Measurements from ENCODE around the gene PSMD5. TPM values are rescaled to one million over a fixed set of nuclear protein-coding genes. Genes with fewer than 3 reads are reported as not detected.

PSMD5 gene
- total RNA-seq, 1 donor from 2014 or later, result 27.5 TPM

DNA sequence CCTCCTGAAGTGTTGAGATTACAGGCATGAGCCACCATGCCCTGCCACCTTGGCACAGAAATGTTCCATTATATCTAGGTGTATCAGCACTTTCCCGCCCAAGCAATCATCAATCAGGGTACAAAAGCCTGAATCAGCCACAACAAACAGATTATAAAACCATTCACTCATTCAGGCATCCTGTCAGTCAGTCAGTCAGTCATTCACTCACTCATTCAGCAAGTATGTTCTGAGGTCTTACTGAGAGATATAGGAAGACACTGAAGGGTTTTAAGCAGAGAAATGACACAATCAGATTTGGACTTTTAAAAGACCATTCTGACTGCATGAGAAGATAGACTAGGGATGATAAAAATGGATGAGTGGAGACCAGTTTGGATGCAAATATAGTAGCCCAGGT is 13.1 kb downstream of the PSMD5 start:
- H3K36me3 ChIP-seq, result peaks cover 2 to 69% of the 10 kb centered on the region in 2 donors
- no peaks in the 10 kb centered on the region for H3K4me1 ChIP-seq
- intact Hi-C loops (cut with DNase I), result no loop called here
- TF ChIP-seq, protein P1, sequence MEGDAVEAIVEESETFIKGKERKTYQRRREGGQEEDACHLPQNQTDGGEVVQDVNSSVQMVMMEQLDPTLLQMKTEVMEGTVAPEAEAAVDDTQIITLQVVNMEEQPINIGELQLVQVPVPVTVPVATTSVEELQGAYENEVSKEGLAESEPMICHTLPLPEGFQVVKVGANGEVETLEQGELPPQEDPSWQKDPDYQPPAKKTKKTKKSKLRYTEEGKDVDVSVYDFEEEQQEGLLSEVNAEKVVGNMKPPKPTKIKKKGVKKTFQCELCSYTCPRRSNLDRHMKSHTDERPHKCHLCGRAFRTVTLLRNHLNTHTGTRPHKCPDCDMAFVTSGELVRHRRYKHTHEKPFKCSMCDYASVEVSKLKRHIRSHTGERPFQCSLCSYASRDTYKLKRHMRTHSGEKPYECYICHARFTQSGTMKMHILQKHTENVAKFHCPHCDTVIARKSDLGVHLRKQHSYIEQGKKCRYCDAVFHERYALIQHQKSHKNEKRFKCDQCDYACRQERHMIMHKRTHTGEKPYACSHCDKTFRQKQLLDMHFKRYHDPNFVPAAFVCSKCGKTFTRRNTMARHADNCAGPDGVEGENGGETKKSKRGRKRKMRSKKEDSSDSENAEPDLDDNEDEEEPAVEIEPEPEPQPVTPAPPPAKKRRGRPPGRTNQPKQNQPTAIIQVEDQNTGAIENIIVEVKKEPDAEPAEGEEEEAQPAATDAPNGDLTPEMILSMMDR (IDR thresholded peaks at IDR 0.05), result no peak
- no peak for TF ChIP-seq POLR2A (IDR thresholded peaks at IDR 0.05)
- TF ChIP-seq POLR2AphosphoS5 (IDR thresholded peaks at IDR 0.05; ENCODE audit: insufficient read depth in 1 of 2, low read depth in 1 of 2), result no peak
- no peak for DNase-seq (ENCODE audit: extremely low spot score in 2 of 2)
- H3K27ac ChIP-seq, result no peak overlapping the region
- H3K27me3 ChIP-seq, result no peaks in the 10 kb centered on the region
- no peak overlapping the region for H3K4me3 ChIP-seq
- H3K9me3 ChIP-seq, result no peaks in the 10 kb centered on the region

DNA sequence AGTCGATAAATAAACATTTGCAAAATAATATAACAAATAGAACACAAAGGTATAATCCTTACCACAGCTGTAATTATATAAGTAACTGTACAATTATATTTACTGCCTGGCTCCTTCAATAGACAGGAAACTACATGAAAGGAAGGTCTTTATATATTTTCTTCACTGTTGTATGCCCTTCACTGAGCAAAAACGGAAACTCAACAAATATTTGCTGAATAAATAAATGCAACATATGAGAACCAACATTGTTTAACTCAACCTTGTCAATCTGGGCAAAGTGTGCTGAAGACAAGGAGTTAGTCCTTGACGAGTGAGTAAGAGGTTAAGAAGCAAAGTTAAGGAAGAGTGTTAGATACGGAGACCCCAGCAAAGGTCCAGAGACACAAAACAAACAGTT is 22.6 kb downstream of the PSMD5 start:
- DNase-seq (ENCODE audit: extremely low spot score in 2 of 2), result no peak
- Histone ChIP-seq H3K4me1 (no peaks in the 10 kb centered on the region), H3K27ac (no peak overlapping the region), H3K36me3 (peaks cover 0 to 69% of the 10 kb centered on the region in 2 donors), H3K9me3 (no peaks in the 10 kb centered on the region), H3K27me3 (no peaks in the 10 kb centered on the region), H3K4me3 (no peak overlapping the region)
- intact Hi-C loops (cut with DNase I), result no loop called here
- TF ChIP-seq, protein P1 (IDR thresholded peaks at IDR 0.05), result no peak
- no peak for TF ChIP-seq POLR2AphosphoS5 (IDR thresholded peaks at IDR 0.05; ENCODE audit: insufficient read depth in 1 of 2, low read depth in 1 of 2)
- TF ChIP-seq POLR2A (IDR thresholded peaks at IDR 0.05), result no peak

DNA sequence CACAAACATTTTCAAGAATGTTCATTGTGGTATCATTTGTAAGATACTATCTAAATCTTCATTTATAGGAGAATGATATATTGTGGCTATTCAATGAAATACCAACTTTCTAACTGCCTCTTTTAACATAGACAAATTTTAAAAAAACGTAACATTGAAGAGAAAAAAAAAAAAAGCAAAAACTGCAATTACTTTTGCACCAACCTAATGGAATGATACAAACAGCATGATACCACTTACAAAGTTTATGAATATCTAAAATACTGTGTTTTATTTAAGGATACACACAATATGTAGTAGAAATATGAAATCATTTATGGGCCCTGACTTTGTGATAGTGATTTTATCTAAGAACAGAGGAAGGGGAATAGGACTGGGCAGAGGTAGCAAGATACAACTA is 24.1 kb downstream of the PSMD5 start:
- intact Hi-C loops (cut with DNase I), result no loop called here
- Histone ChIP-seq H3K27ac (no peak overlapping the region), H3K9me3 (no peaks in the 10 kb centered on the region), H3K36me3 (peaks cover 0 to 61% of the 10 kb centered on the region in 2 donors), H3K4me1 (no peaks in the 10 kb centered on the region), H3K4me3 (no peak overlapping the region), H3K27me3 (no peaks in the 10 kb centered on the region)
- DNase-seq (ENCODE audit: extremely low spot score in 2 of 2), result no peak
- TF ChIP-seq, protein P1 (IDR thresholded peaks at IDR 0.05), result no peak
- TF ChIP-seq POLR2A (IDR thresholded peaks at IDR 0.05) (no peak), POLR2AphosphoS5 (IDR thresholded peaks at IDR 0.05; ENCODE audit: insufficient read depth in 1 of 2, low read depth in 1 of 2) (no peak)

DNA sequence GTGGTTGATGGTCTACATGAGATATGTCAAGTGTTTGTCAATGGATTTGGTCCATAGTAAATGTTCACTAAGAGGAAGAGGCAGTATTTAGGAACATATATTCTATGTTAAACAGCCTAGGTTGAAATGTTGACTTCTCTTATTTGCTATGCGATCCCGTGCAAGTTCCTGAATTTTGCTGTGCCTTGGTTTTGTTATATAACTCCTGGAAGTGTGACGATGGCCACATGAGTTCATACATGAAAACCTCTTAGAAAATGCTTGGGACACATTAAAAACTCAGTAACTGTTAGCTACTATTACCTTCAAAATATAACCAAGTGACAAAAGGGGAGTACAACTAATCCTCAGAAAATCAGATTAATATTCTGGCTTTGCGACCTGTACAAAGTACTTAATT is 27.6 kb downstream of the PSMD5 start:
- no peak for DNase-seq (ENCODE audit: extremely low spot score in 2 of 2)
- intact Hi-C loops (cut with DNase I), result no loop called here
- Histone ChIP-seq H3K4me1 (no peaks in the 10 kb centered on the region), H3K9me3 (no peaks in the 10 kb centered on the region), H3K4me3 (no peak overlapping the region), H3K27ac (no peak overlapping the region), H3K36me3 (peaks cover 0 to 34% of the 10 kb centered on the region in 2 donors), H3K27me3 (no peaks in the 10 kb centered on the region)
- TF ChIP-seq, protein P1 (IDR thresholded peaks at IDR 0.05), result no peak
- TF ChIP-seq POLR2AphosphoS5 (IDR thresholded peaks at IDR 0.05; ENCODE audit: insufficient read depth in 1 of 2, low read depth in 1 of 2) (no peak), POLR2A (IDR thresholded peaks at IDR 0.05) (no peak)

DNA sequence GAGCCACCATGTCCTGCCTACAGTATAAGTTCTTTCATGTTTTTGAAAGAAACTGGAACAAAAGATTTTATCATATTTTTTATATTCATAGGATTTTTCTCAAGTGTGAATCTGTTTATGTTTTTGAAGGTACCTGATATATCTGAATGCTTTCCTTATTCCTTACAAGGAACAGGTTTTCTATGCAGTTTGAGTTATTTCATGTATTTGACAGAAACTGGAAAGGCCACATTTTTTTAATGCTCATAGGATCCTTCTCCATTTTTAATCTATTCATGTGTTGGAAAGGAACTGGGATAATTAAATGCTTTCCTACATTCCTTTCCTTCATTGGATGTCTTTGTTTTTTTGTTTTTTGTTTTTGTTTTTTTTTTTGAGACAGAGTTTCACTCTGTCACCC is 33.8 kb downstream of the PSMD5 start:
- Histone ChIP-seq H3K4me3 (no peak overlapping the region), H3K9me3 (no peaks in the 10 kb centered on the region), H3K27ac (no peak overlapping the region), H3K27me3 (no peaks in the 10 kb centered on the region), H3K36me3 (no peaks in the 10 kb centered on the region), H3K4me1 (no peaks in the 10 kb centered on the region)
- TF ChIP-seq POLR2AphosphoS5 (IDR thresholded peaks at IDR 0.05; ENCODE audit: insufficient read depth in 1 of 2, low read depth in 1 of 2) (no peak), POLR2A (IDR thresholded peaks at IDR 0.05) (no peak)
- TF ChIP-seq, protein P1 (IDR thresholded peaks at IDR 0.05), result no peak
- intact Hi-C loops (cut with DNase I), result no loop called here
- DNase-seq (ENCODE audit: extremely low spot score in 2 of 2), result no peak
